Tibial artery (tissue), 4 donors: ENCODE measurements around the gene GHRL.

Experiments
- DNase-seq, 2 donors: peaks; one replicate each; pipeline ENCODE4 v3.0.0-alpha.2; 2019
- H3K27ac ChIP-seq, 2 donors: fragments of 200-600 bp; sonication (generic) in 1 of 2; 1 replicate in 1 of 2; 2 replicates in 1 of 2; pipeline ENCODE4 v1.5.1; 2018 to 2019; ENCODE audit warnings: mild to moderate bottlenecking in 1 of 2
- H3K27me3 ChIP-seq, 2 donors: fragments of 200-600 bp; sonication (generic) in 1 of 2; one replicate each; pipeline versions ENCODE4 v1.5.1 to v1.6.0; 2016 to 2019
- H3K36me3 ChIP-seq, 3 donors: fragments of 200-600 bp; sonication (generic) in 2 of 3; one replicate each; pipeline ENCODE4 v1.5.1; 2016 to 2019; ENCODE audit warnings: mild to moderate bottlenecking in 2 of 3
- H3K4me1 ChIP-seq, 4 donors: fragments of 200-600 bp; sonication (generic) in 2 of 4; 1 replicate in 3 of 4; 2 replicates in 1 of 4; pipeline ENCODE4 v1.5.1; 2016 to 2019
- H3K4me3 ChIP-seq, 2 donors: fragments of 200-600 bp; sonication (generic) in 1 of 2; 1 replicate in 1 of 2; 2 replicates in 1 of 2; pipeline ENCODE4 v1.5.1; 2018 to 2019; ENCODE audit warnings: mild to moderate bottlenecking in 2 of 2
- H3K9me3 ChIP-seq, 3 donors: fragments of 200-600 bp; sonication (generic) in 1 of 3; one replicate each; pipeline ENCODE4 v1.5.1; 2016 to 2019
- CTCF ChIP-seq, 2 experiments: fragments of 200-600 bp in 1 of 2; fragments of 450-650 bp in 1 of 2; IDR thresholded peaks; one replicate each; pipeline ENCODE4 v1.5.1; 2017 to 2019; ENCODE audit warnings: antibody characterized with exemption in 2 of 2, mild to moderate bottlenecking in 1 of 2, moderate library complexity in 1 of 2
- intact Hi-C: fragments of 100-400 bp; cut with DNase I; formaldehyde crosslinking; loops from one replicate; pipeline ENCODE4 v1.15.0; 2023; ENCODE audit warnings: low total_unique reads

The GHRL gene

GRCh38 chr3:10335190-10335738 lies 42.5 kb upstream of the GHRL start:
- no peak overlapping the region for H3K27ac ChIP-seq
- intact Hi-C loops = no loop called here
- DNase-seq = no peak
- no peaks in the 10 kb centered on the region for H3K36me3 ChIP-seq
- no peaks in the 10 kb centered on the region for H3K9me3 ChIP-seq
- no peak overlapping the region for H3K4me3 ChIP-seq
- peaks cover 0 to 31% of the 10 kb centered on the region in 2 donors for H3K27me3 ChIP-seq
- TF ChIP-seq CTCF (IDR thresholded peaks at IDR 0.05) = no peak
- H3K4me1 ChIP-seq = no peaks in the 10 kb centered on the region

DNA sequence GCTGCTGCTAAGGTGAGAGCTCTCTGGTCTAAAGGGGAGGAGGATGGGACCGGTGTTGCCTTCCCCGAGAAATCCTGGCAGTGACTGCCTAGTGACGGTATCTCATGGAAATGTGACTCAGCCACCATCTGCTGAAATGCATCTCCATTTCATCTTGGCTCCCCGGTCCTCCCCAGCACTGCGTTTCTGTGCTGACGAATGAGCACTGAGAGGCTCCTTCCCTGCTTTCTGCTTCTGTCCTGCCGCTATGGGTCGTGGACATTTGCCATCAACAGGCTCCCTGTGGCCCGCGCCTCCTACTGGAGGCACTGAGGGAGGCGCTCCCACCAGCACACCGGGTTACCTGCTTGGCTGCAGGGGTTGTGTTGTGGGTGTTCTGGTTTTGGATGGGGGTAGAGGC lies 41.7 kb upstream of the GHRL start:
- H3K36me3 ChIP-seq = no peaks in the 10 kb centered on the region
- no peak for TF ChIP-seq CTCF (IDR thresholded peaks at IDR 0.05)
- DNase-seq = no peak
- no peak overlapping the region for H3K27ac ChIP-seq
- intact Hi-C loops = no loop called here
- H3K4me3 ChIP-seq = no peak overlapping the region
- H3K4me1 ChIP-seq = no peaks in the 10 kb centered on the region
- H3K9me3 ChIP-seq = no peaks in the 10 kb centered on the region
- H3K27me3 ChIP-seq = peaks cover 0 to 37% of the 10 kb centered on the region in 2 donors

GRCh38 chr3:10334042-10334441 lies 41.3 kb upstream of the GHRL start:
- H3K4me1 ChIP-seq = no peaks in the 10 kb centered on the region
- H3K4me3 ChIP-seq = no peak overlapping the region
- H3K36me3 ChIP-seq = no peaks in the 10 kb centered on the region
- no peak for DNase-seq
- no peaks in the 10 kb centered on the region for H3K9me3 ChIP-seq
- H3K27me3 ChIP-seq = peaks cover 0 to 38% of the 10 kb centered on the region in 2 donors
- no peak for TF ChIP-seq CTCF (IDR thresholded peaks at IDR 0.05)
- intact Hi-C loops = no loop called here
- no peak overlapping the region for H3K27ac ChIP-seq

DNA sequence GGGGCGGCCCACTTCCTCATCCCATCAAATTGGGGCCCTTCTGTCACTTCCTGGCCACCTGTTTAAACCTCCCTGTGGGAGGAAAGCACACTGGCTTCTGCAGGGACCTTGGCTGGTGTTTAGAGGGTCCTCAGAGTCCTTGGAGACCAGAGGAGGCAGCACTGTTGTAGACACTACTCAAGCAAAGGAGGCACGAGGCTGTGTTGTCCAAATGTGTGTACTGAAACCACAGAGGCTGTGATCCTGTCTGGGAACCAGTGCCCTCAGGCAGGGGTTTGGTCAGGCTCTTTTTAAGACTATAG lies 40.6 kb upstream of the GHRL start:
- H3K9me3 ChIP-seq = no peaks in the 10 kb centered on the region
- H3K27ac ChIP-seq = no peak overlapping the region
- no peak for DNase-seq
- H3K27me3 ChIP-seq = peaks cover 0 to 45% of the 10 kb centered on the region in 2 donors
- H3K4me3 ChIP-seq = no peak overlapping the region
- intact Hi-C loops = no loop called here
- no peaks in the 10 kb centered on the region for H3K4me1 ChIP-seq
- no peak for TF ChIP-seq CTCF (IDR thresholded peaks at IDR 0.05)
- no peaks in the 10 kb centered on the region for H3K36me3 ChIP-seq

DNA sequence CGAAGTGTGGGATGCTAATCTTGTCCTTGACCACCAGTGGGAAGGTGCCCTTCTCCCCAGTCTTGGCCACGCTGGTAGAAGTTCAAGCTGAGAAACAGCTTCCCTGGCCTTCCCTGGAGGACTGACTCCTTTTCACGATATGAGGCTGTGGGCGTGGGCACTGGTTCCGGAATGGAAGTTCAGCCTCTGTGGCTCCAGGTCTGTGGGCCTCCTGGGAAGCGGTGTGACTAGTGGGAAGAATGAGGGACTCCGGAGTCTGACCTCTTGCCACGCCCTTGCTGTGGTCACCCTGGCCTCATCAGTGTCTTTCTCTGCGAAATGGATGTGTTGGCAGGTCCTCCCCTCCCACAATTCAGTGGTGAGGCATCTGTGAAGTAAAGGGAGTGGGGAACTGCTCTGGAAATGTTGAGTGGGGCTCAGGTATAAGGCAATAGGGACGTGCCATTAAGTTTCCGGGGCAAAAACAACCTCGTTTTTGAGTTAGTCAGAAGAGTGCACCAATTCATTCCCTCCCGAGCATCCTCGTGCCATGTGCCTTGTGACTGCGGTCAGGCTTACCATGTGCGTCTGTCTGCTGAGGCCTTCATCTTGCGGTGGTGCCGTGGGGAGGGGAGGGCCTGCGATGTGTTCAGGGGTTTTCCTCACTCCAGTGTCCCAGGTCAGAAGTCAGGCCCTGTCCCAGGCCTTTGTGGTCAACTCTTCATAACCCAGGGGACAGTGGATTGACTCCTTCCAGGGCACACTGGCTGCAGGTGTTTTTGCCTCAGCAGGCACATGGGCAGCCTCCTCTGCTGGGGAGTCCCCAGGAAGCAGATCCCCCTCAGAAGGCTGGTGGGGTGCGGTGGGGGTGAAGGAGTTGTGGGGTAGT lies 40.0 kb upstream of the GHRL start:
- intact Hi-C loops = no loop called here
- H3K4me3 ChIP-seq = no peak overlapping the region
- peaks cover 0 to 47% of the 10 kb centered on the region in 2 donors for H3K27me3 ChIP-seq
- no peaks in the 10 kb centered on the region for H3K36me3 ChIP-seq
- no peak overlapping the region for H3K27ac ChIP-seq
- no peaks in the 10 kb centered on the region for H3K4me1 ChIP-seq
- no peak for DNase-seq
- no peaks in the 10 kb centered on the region for H3K9me3 ChIP-seq
- no peak for TF ChIP-seq CTCF (IDR thresholded peaks at IDR 0.05)
